ENCODE measurements around the gene ZNF512B.
"Not testable (repeated sequence)": the region's sequence is repeated elsewhere in the genome, so short reads cannot be mapped to it uniquely, and the experiment has no call there.

DNA sequence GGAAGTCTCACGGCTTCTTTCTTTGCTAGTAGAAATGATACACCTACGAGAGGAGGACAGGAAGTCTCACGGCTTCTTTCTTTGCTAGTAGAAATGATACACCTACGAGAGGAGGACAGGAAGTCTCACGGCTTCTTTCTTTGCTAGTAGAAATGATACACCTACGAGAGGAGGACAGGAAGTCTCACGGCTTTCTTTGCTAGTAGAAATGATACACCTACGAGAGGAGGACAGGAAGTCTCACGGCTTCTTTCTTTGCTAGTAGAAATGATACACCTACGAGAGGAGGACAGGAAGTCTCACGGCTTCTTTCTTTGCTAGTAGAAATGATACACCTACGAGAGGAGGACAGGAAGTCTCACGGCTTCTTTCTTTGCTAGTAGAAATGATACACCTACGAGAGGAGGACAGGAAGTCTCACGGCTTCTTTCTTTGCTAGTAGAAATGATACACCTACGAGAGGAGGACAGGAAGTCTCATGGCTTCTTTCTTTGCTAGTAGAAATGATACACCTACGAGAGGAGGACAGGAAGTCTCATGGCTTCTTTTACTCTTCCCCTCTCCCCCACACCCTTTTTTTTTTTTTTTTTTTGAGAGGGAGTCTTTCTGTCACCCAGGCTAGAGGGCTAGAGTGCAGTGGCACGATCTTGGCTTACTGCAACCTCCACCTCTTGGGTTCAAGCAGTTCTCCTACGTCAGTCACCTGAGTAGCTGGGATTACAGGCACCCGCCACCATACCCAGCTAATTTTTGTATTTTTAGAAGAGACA lies 42.8 kb upstream of the ZNF512B start:
- not testable (repeated sequence) for TF ChIP-seq EZH2 (IDR thresholded peaks at IDR 0.05; ENCODE audit: borderline replicate concordance, insufficient read depth, low read depth, low read length, poor library complexity, severe bottlenecking)
- TF ChIP-seq, protein P1, sequence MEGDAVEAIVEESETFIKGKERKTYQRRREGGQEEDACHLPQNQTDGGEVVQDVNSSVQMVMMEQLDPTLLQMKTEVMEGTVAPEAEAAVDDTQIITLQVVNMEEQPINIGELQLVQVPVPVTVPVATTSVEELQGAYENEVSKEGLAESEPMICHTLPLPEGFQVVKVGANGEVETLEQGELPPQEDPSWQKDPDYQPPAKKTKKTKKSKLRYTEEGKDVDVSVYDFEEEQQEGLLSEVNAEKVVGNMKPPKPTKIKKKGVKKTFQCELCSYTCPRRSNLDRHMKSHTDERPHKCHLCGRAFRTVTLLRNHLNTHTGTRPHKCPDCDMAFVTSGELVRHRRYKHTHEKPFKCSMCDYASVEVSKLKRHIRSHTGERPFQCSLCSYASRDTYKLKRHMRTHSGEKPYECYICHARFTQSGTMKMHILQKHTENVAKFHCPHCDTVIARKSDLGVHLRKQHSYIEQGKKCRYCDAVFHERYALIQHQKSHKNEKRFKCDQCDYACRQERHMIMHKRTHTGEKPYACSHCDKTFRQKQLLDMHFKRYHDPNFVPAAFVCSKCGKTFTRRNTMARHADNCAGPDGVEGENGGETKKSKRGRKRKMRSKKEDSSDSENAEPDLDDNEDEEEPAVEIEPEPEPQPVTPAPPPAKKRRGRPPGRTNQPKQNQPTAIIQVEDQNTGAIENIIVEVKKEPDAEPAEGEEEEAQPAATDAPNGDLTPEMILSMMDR (IDR thresholded peaks at IDR 0.05) = not testable (repeated sequence)

All from B cell (primary cell).